Testis (tissue), 3 donors: ENCODE data around the gene SPRY4. TPM values are rescaled to one million over a fixed set of nuclear protein-coding genes. Genes with fewer than 3 reads are reported as not detected.

Experiments used
- DNase-seq: peaks from one replicate; pipeline ENCODE4 v3.0.0-alpha.2; 2019
- H3K27ac ChIP-seq, 2 donors: fragments of 200-600 bp; sonication (generic); one replicate each; pipeline ENCODE4 v1.5.1; 2019
- H3K27me3 ChIP-seq: fragments of 200-600 bp; sonication (generic); one replicate; pipeline ENCODE4 v1.5.1; 2019
- H3K36me3 ChIP-seq: fragments of 200-600 bp; sonication (generic); one replicate; pipeline ENCODE4 v1.5.1; 2017; ENCODE audit warnings: low read depth; ENCODE audit errors: missing control alignments
- H3K4me1 ChIP-seq: fragments of 200-600 bp; sonication (generic); one replicate; pipeline ENCODE4 v1.5.1; 2019
- H3K4me3 ChIP-seq, 2 donors: fragments of 200-600 bp; sonication (generic); one replicate each; pipeline ENCODE4 v1.5.1; 2017 to 2019
- H3K9me3 ChIP-seq: fragments of 200-600 bp; sonication (generic); one replicate; pipeline ENCODE4 v1.5.1; 2017
- CTCF ChIP-seq, 3 experiments: fragments of 450-650 bp in 2 of 3; fragments of 200-600 bp in 1 of 3; sonication (generic) in 1 of 3; IDR thresholded peaks; one replicate each; pipeline ENCODE4 v1.5.1; 2016 to 2019; ENCODE audit warnings: antibody characterized with exemption in 3 of 3, mild to moderate bottlenecking in 2 of 3, moderate library complexity in 1 of 3
- POLR2A ChIP-seq: fragments of 450-650 bp; IDR thresholded peaks from one replicate; pipeline ENCODE4 v1.6.1; 2017; ENCODE audit warnings: antibody characterized with exemption, mild to moderate bottlenecking, moderate library complexity
- WGBS, 2 donors: methylation state at CpG; one replicate each; pipeline ENCODE4 v1.1.5; 2018; 5-methylcytosine and 5-hydroxymethylcytosine counted together
- intact Hi-C: fragments of 100-400 bp; cut with DNase I; formaldehyde crosslinking; loops from one replicate; pipeline ENCODE4 v1.15.1; 2023; ENCODE audit warnings: low total_unique reads
- polyA plus RNA-seq: library from polyadenylated mRNA; stranded (reverse); fragments of 350-450 nt; fragmentation: Illumina TruSeq; extraction: RNeasy Lipid Tissue Mini Kit (QIAGEN cat#74804); gene quantifications from one replicate; pipeline ENCODE4 v1.2.3, GENCODE V29; 2014; ENCODE audit warnings: low read depth, low replicate concordance; ENCODE audit not compliant: insufficient read depth
- total RNA-seq, 2 donors: library from RNA; depleted of rRNA; stranded (reverse); fragments of >200 nt; gene quantifications; one replicate each; pipeline ENCODE4 v1.2.3, GENCODE V29; 2016

SPRY4 gene
- total and polyA plus RNA-seq, 3 donors from 2014 or later: 3.8 to 7.2 (median 5.3) TPM

DNA sequence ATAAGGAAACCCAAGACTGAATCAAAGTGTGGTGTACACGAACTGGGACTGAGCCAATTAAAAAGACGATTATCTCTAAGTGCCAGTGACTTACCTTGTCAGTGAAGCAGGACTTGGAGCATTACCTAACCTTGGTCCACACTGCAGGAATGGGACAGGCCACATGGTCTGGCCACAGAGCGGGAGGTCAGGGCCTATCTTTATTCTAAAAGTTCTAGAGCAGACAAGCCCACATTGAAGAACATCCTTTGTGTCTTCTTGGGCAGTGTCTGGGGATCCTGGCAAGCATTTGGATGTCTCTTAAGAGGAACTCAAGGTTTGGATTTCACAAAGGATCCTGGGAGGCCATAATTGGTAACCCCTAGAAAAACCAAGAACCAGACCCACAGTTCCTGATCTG is 16.5 kb downstream of the SPRY4 start:
- intact Hi-C loops: no loop called here
- WGBS, 2 donors: 88 to 90% methylated on average over 3 of the region's 3 CpGs
- H3K4me3 ChIP-seq: no peak overlapping the region
- H3K36me3 ChIP-seq: no peaks in the 10 kb centered on the region
- TF ChIP-seq POLR2A (no peak), CTCF (IDR thresholded peaks at IDR 0.05) (no peak)
- no peaks in the 10 kb centered on the region for H3K4me1 ChIP-seq
- no peaks in the 10 kb centered on the region for H3K27me3 ChIP-seq
- no peaks in the 10 kb centered on the region for H3K9me3 ChIP-seq
- no peak overlapping the region for H3K27ac ChIP-seq
- no peak for DNase-seq

DNA sequence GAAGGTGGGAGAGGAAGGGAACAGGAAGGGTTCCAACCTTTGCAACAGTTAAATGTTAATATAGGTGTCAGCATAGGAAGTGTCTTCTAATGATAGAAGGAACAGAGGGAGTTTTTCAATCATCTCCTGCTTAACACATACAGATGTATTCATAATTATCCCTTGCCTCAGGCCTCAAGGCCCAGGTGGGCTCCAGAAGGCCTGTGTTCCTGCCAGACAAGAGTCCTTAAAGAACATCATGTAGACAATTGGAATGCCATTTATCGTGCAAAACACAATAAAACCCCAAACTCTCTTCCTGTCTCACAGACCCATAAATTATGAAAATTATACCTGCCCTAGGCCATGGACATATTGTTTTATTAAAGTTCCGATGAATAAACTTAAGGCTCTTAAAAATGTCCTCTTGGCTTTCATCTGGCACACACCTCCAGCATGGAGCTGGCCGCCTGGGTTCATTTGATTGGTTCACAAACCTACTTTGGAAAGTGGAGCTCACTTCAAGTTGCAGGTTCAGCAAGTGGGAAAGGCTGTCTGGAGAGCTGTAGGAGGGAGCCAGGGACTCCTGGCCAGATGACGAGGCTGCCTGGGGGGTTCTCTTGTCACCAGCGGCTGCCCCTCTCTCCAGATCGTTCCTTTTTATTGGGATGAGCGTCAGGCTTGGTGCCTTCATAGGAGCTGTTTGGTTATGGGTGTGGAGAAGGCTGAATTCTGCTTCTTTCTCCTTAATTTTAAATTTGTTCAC is 17.5 kb downstream of the SPRY4 start:
- H3K27ac ChIP-seq: no peak overlapping the region
- H3K4me1 ChIP-seq: no peaks in the 10 kb centered on the region
- TF ChIP-seq CTCF (IDR thresholded peaks at IDR 0.05) (no peak), POLR2A (no peak)
- no peaks in the 10 kb centered on the region for H3K9me3 ChIP-seq
- no peaks in the 10 kb centered on the region for H3K36me3 ChIP-seq
- H3K4me3 ChIP-seq: no peak overlapping the region
- intact Hi-C loops: no loop called here
- DNase-seq: no peak
- no peaks in the 10 kb centered on the region for H3K27me3 ChIP-seq
- WGBS, 2 donors: 81 to 86% methylated on average over 7 of the region's 7 CpGs

GRCh38 chr5:142306077-142306502 is 18.7 kb downstream of the SPRY4 start:
- WGBS, 2 donors: 76 to 77% methylated on average over 6 of the region's 6 CpGs
- intact Hi-C loops: no loop called here
- no peak overlapping the region for H3K4me3 ChIP-seq
- H3K4me1 ChIP-seq: no peaks in the 10 kb centered on the region
- no peaks in the 10 kb centered on the region for H3K27me3 ChIP-seq
- H3K9me3 ChIP-seq: no peaks in the 10 kb centered on the region
- DNase-seq: no peak
- no peak for TF ChIP-seq POLR2A
- TF ChIP-seq CTCF (IDR thresholded peaks at IDR 0.05): no peak
- no peak overlapping the region for H3K27ac ChIP-seq
- H3K36me3 ChIP-seq: no peaks in the 10 kb centered on the region

DNA sequence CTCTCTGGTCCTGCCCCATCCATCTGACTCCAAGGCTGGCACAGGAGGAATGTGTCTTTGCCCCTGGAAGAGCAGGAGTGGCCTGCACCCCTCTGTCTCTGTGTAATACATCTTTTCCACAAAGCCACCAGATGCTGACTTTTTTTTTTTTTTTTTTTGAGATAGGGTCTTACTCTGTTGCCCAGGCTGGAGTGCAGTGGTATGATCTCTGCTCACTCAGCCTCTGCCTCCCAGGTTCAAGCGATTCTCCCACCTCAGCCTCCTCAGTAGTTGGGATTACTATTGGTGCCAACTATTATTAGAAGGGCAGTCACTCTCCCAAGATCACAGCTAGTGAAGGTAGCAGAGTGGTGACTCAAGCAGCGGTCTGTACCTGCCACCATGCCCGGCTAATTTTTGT is 19.6 kb downstream of the SPRY4 start:
- H3K4me3 ChIP-seq: no peak overlapping the region
- 96 to 100% methylated on average over 3 of the region's 3 CpGs for WGBS, 2 donors
- DNase-seq: no peak
- H3K36me3 ChIP-seq: no peaks in the 10 kb centered on the region
- no peaks in the 10 kb centered on the region for H3K9me3 ChIP-seq
- no peak overlapping the region for H3K27ac ChIP-seq
- no peaks in the 10 kb centered on the region for H3K4me1 ChIP-seq
- intact Hi-C loops: no loop called here
- H3K27me3 ChIP-seq: no peaks in the 10 kb centered on the region
- TF ChIP-seq POLR2A (no peak), CTCF (IDR thresholded peaks at IDR 0.05) (no peak)
